GM10266 (cell line): ENCODE results near the gene RPTOR.
"Not testable (repeated sequence)": the region's sequence is repeated elsewhere in the genome, so short reads cannot be mapped to it uniquely, and the experiment has no call there.

ENCODE experiments used
- DNase-seq: peaks from one replicate; pipeline ENCODE4 v3.0.0; 2012; ENCODE audit errors: extremely low spot score
- TF ChIP-seq, protein P1 (sequence below): IDR thresholded peaks from 2 replicates; pipeline ENCODE4 v1.5.1; 2012; ENCODE audit warnings: mild to moderate bottlenecking, low read depth; ENCODE audit not compliant: control insufficient read depth, insufficient read depth; ENCODE audit errors: missing control alignments

RPTOR gene

DNA sequence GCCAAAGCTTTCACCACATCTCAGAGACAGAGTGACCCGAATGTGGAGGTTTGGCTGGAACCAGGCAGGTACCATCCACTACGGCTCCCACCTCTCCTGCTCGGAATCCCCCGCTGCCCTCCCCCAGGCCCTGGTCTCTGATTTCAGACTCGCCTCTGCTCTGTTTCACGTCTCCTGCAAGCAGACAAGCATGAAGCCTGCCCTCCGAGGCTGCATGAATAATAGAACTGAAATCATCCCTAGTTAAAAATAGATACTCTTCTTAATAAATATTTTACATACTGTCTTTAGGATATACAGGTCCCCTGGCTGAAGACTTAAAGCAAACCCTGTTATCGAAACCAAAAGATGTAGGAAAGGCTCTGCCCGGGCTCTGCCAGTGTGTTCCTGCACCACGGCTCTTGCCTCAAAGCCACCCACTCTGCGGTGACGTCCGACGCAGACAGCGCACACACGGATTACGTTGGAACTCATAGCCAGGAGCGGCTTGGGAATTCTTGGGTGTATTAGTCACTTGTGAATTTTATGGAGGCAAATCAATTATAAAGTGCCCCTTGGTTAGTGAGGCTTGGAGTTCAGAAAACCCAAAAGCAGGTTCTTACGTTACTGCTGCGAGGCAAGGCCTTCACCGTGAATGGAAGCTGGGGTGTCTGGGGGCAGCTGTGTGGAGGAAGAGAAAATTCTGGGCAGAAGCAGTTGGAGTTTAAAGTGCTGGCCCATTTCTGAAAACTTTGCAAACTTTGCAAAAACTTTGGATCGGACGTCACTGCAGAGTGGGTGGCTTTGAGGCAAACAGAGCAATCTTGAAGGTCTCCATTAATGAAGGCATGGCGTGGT is 42.7 kb upstream of the RPTOR start:
- no peak for DNase-seq
- TF ChIP-seq, protein P1, sequence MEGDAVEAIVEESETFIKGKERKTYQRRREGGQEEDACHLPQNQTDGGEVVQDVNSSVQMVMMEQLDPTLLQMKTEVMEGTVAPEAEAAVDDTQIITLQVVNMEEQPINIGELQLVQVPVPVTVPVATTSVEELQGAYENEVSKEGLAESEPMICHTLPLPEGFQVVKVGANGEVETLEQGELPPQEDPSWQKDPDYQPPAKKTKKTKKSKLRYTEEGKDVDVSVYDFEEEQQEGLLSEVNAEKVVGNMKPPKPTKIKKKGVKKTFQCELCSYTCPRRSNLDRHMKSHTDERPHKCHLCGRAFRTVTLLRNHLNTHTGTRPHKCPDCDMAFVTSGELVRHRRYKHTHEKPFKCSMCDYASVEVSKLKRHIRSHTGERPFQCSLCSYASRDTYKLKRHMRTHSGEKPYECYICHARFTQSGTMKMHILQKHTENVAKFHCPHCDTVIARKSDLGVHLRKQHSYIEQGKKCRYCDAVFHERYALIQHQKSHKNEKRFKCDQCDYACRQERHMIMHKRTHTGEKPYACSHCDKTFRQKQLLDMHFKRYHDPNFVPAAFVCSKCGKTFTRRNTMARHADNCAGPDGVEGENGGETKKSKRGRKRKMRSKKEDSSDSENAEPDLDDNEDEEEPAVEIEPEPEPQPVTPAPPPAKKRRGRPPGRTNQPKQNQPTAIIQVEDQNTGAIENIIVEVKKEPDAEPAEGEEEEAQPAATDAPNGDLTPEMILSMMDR = no peak

DNA sequence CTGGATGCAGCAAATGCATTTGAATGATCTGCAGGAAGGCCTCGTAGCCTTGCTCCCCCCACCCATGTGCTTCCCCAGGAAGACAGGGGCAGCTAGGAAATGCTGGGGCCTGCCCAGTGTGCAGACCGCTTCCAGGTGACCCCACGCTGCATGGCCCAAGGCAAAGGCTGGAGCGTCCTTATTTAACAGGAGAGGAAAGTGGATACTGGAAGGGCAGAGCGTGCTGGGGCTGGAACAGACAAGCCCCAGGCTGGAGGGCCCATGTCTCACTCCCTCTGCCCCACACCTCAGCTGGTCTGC is 42.1 kb upstream of the RPTOR start:
- no peak for DNase-seq
- TF ChIP-seq, protein P1 = no peak

DNA sequence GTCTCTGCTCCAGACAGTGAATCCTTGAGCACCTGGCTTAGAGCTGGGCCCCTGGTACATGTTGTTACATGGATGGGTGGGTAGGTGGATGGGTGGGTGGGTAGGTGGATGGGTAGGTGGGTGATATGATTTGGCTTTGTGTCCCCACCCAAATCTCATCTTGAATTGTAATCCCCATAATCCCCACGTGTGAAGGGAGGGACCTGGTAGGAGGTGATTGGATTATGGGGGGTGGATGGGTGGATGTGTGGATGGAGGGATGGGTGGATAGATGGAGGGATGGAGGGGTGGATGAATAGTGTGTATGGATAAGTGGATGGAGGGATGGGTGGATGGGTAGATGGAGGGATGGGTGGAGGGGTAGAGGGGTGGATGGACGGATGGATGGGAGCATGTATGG is 41.6 kb upstream of the RPTOR start:
- TF ChIP-seq, protein P1 = no peak
- DNase-seq = no peak

DNA sequence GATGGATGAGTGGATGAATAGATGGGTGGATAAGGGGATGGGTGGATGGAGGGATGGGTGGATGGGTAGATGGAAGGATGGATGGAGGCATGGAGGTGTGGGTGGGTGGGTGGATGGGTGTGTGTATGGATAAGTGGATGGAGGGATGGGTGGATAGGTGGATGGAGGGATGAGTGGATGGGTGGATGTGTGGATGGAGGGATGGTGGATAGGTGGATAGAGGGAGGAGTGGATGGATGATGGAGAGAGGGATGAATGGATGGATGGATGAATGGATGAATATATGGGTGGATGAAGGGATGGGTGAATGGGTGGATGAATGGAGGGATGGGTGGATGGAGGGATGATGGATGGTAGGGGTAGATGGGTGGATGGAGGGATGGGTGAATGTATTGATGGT is 40.7 kb upstream of the RPTOR start:
- DNase-seq = no peak
- TF ChIP-seq, protein P1 = no peak

DNA sequence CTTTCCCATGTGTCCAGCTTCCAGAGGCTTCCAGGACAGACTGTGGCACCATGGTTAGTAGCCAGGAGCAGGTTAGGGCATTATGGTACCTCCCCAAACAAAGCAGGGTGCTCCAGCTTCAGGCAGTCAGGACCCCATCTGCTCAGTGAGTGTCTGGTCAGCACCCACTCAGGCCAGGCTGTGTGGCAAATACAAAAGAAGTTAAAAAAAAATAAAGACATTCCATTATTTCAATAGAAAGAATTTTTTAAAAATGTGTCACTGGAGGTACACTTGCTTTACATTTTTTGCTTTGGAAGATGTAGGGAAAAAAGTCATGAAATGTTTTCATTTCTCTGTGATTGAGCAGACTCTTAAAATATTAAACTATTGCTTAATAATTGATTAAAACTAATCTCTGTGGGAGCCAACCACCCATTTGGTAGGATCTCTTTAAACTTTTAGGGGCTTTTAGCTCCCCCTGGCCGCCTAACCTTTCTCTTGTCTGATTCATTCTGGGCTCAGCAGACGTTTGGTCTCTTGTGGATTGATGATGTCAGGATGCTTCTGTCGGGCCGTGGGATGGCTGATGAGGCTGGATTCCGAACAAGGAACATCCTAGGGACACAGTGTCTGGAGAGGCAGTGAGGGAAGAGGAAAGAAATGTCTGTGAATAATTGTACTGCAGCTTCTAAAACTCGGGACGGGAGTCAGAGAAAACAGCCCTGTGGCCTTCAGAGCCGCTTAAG is 39.8 kb upstream of the RPTOR start:
- TF ChIP-seq, protein P1 = no peak
- no peak for DNase-seq

DNA sequence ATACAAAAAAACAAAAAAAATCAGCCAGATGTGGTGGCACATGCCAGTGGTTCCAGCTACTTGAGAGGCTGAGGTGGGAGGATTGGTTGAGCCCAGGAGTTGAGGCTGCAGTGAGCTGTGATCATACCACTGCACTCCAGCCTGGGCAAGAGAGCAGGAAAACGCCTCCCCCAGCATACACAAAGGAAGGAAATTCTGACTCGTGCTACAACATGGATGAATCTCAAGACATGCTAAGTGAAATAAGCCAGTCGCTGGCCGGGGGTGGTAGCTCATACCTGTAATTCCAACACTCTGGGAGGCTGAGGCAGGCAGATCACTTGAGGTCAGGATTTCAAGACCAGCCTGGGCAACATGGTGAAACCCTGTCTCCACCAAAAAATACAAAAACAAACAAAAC is 37.5 kb upstream of the RPTOR start:
- DNase-seq = not testable (repeated sequence)

DNA sequence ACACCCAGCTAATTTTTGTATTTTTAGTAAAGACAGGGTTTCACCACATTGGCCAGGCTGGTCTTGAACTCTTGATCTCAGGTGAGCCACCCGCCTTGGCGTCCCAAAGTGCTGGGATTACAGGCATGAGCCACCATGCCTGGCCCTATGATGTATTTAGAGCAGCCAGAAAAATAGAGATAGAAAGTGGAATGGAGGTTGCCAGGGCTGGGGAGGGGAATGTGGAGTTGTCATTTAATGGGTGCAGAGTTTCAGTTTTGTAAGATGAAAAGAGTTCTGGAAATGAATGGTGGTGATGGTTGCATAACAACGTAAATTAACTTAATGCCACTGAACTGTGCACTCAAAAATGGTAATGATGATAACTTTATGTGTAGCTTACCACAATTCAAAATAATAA is 36.7 kb upstream of the RPTOR start:
- no peak for DNase-seq
- TF ChIP-seq, protein P1 = no peak
